MM.1S (cell line): ENCODE results near the gene ARMH2.

Experiments used
- DNase-seq: peaks from one replicate; pipeline ENCODE4 v3.0.0-alpha.2; 2015
- H2AFZ ChIP-seq: fragments of 300-600 bp; sonication (generic); 2 replicates; pipeline ENCODE4 v1.6.0; 2016; ENCODE audit warnings: antibody characterized with exemption, low read length
- H3F3A ChIP-seq: fragments of 300-600 bp; sonication (generic); 2 replicates; pipeline ENCODE4 v1.6.1; 2016; ENCODE audit warnings: mild to moderate bottlenecking, antibody characterized with exemption, low read length, moderate library complexity, mixed read lengths; ENCODE audit not compliant: insufficient read depth
- H3K27ac ChIP-seq: fragments of 300-600 bp; sonication (generic); 2 replicates; pipeline ENCODE4 v1.5.1; 2016; ENCODE audit warnings: mild to moderate bottlenecking, low read length
- H3K27me3 ChIP-seq: fragments of 300-600 bp; sonication (generic); replicated peaks from 2 replicates; pipeline ENCODE4 v1.6.0; 2016; ENCODE audit warnings: low read length; ENCODE audit not compliant: insufficient read depth
- H3K36me3 ChIP-seq: fragments of 300-600 bp; sonication (generic); replicated peaks from 2 replicates; pipeline ENCODE4 v1.6.1; 2016; ENCODE audit warnings: mild to moderate bottlenecking, low read length, mixed read lengths; ENCODE audit not compliant: insufficient read depth
- H3K4me1 ChIP-seq: fragments of 300-600 bp; sonication (generic); 2 replicates; pipeline ENCODE4 v1.6.1; 2016; ENCODE audit warnings: low read length, mixed read lengths
- H3K4me2 ChIP-seq: fragments of 300-600 bp; sonication (generic); 2 replicates; pipeline ENCODE4 v1.6.0; 2016; ENCODE audit warnings: low read depth, low read length
- H3K4me3 ChIP-seq: fragments of 300-600 bp; sonication (generic); 2 replicates; pipeline ENCODE4 v1.5.1; 2016; ENCODE audit warnings: low read length, mixed read lengths
- H3K79me2 ChIP-seq: fragments of 300-600 bp; sonication (generic); 2 replicates; pipeline ENCODE4 v1.6.1; 2016; ENCODE audit warnings: mixed run types, low read length, mixed read lengths
- H3K9ac ChIP-seq: fragments of 300-600 bp; sonication (generic); 2 replicates; pipeline ENCODE4 v1.6.1; 2016; ENCODE audit warnings: low read length, mixed read lengths
- H3K9me2 ChIP-seq: fragments of 300-600 bp; sonication (generic); replicated peaks from 2 replicates; pipeline ENCODE4 v1.6.1; 2016; ENCODE audit warnings: mild to moderate bottlenecking, low read length, mixed read lengths; ENCODE audit not compliant: insufficient read depth
- H3K9me3 ChIP-seq: fragments of 300-600 bp; sonication (generic); replicated peaks from 2 replicates; pipeline ENCODE4 v1.6.1; 2016; ENCODE audit warnings: mild to moderate bottlenecking, low read length, mixed read lengths; ENCODE audit not compliant: insufficient read depth
- H4K20me1 ChIP-seq: fragments of 300-600 bp; sonication (generic); 2 replicates; pipeline ENCODE4 v1.6.1; 2016; ENCODE audit warnings: mild to moderate bottlenecking, low read length, moderate library complexity, mixed read lengths; ENCODE audit not compliant: insufficient read depth
- CTCF ChIP-seq: fragments of 300-600 bp; sonication (generic); IDR thresholded peaks from 2 replicates; pipeline ENCODE4 v1.5.1; 2016; ENCODE audit warnings: antibody characterized with exemption, low read length, mixed read lengths
- EZH2 ChIP-seq: fragments of 300-600 bp; sonication (generic); optimal IDR thresholded peaks from 2 replicates; pipeline ENCODE3; 2017; ENCODE audit warnings: low read depth, mild to moderate bottlenecking, antibody characterized with exemption, low read length, mixed read lengths
- EZH2phosphoT487 ChIP-seq: fragments of 300-600 bp; sonication (generic); IDR thresholded peaks from 2 replicates; pipeline ENCODE4 v1.6.1; 2018; ENCODE audit warnings: antibody characterized with exemption, low read length

ARMH2 gene

GRCh38 chr6:24845578-24845977 lies 46.9 kb upstream of the ARMH2 start:
- Histone ChIP-seq H3K9ac (no peak overlapping the region), H3K27ac (no peak overlapping the region), H2AFZ (no peak overlapping the region), H3K36me3 (no peaks in the 10 kb centered on the region), H3F3A (no peaks in the 10 kb centered on the region), H3K4me1 (no peaks in the 10 kb centered on the region), H3K27me3 (no peaks in the 10 kb centered on the region), H3K79me2 (no peaks in the 10 kb centered on the region), H3K4me2 (no peak overlapping the region), H3K9me2 (no peaks in the 10 kb centered on the region), H3K4me3 (no peak overlapping the region), H3K9me3 (no peaks in the 10 kb centered on the region), H4K20me1 (no peaks in the 10 kb centered on the region)
- TF ChIP-seq EZH2, result no peak
- no peak for TF ChIP-seq EZH2phosphoT487
- TF ChIP-seq CTCF, result no peak
- no peak for DNase-seq

GRCh38 chr6:24844903-24845302 lies 46.2 kb upstream of the ARMH2 start:
- H3K79me2 ChIP-seq, result no peaks in the 10 kb centered on the region
- TF ChIP-seq CTCF (no peak), EZH2phosphoT487 (no peak), EZH2 (no peak)
- H3K36me3 ChIP-seq, result no peaks in the 10 kb centered on the region
- H3K4me3 ChIP-seq, result no peak overlapping the region
- no peak overlapping the region for H3K9ac ChIP-seq
- H3K4me2 ChIP-seq, result no peak overlapping the region
- H3K27me3 ChIP-seq, result no peaks in the 10 kb centered on the region
- no peaks in the 10 kb centered on the region for H4K20me1 ChIP-seq
- no peaks in the 10 kb centered on the region for H3F3A ChIP-seq
- no peak overlapping the region for H3K27ac ChIP-seq
- H3K4me1 ChIP-seq, result peaks cover 2% of the 10 kb centered on the region; the same call in 1 of the 2 replicates
- DNase-seq, result no peak
- no peaks in the 10 kb centered on the region for H3K9me3 ChIP-seq
- H2AFZ ChIP-seq, result no peak overlapping the region
- H3K9me2 ChIP-seq, result no peaks in the 10 kb centered on the region

GRCh38 chr6:24844061-24844460 lies 45.3 kb upstream of the ARMH2 start:
- no peak overlapping the region for H2AFZ ChIP-seq
- H3K9me2 ChIP-seq, result no peaks in the 10 kb centered on the region
- DNase-seq, result no peak
- H3F3A ChIP-seq, result peaks cover 6% of the 10 kb centered on the region
- H3K36me3 ChIP-seq, result no peaks in the 10 kb centered on the region
- H3K4me3 ChIP-seq, result no peak overlapping the region
- no peak overlapping the region for H3K9ac ChIP-seq
- H3K4me2 ChIP-seq, result no peak overlapping the region
- TF ChIP-seq EZH2 (no peak), CTCF (no peak), EZH2phosphoT487 (no peak)
- no peaks in the 10 kb centered on the region for H3K27me3 ChIP-seq
- H4K20me1 ChIP-seq, result no peaks in the 10 kb centered on the region
- H3K9me3 ChIP-seq, result no peaks in the 10 kb centered on the region
- no peak overlapping the region for H3K27ac ChIP-seq
- H3K4me1 ChIP-seq, result peaks cover 8% of the 10 kb centered on the region
- H3K79me2 ChIP-seq, result no peaks in the 10 kb centered on the region
